Endothelial cell of umbilical vein (primary cell): ENCODE results near the gene DENND2C. TPM values are rescaled to one million over a fixed set of nuclear protein-coding genes. Genes with fewer than 3 reads are reported as not detected.

Experiments
- BruUV-seq: library from RNA; stranded (reverse); fragments of 400-500 nt; replicated peaks from 2 replicates; lab custom pipeline; 2021; lab: Mats Ljungman, UMichigan
- CTCF ChIA-PET: fragments of 300-600, 350-600 bp; sonication (Branson Sonifier 250); formaldehyde crosslinking; loops from one replicate; lab custom pipeline; 2021; ENCODE audit warnings: antibody characterized with exemption, inconsistent platforms; lab: Charles Lee
- POLR2A ChIA-PET: fragments of 300-600, 350-600 bp; sonication (Branson Sonifier 250); formaldehyde crosslinking; loops from one replicate; lab custom pipeline; 2021; ENCODE audit warnings: antibody characterized with exemption, inconsistent platforms; lab: Charles Lee
- DNase-seq: peaks from one replicate; pipeline ENCODE4 v3.0.0-alpha.2; 2011; ENCODE audit warnings: low read depth, low spot score
- FAIRE-seq: peaks from 2 replicates; lab custom pipeline; 2011; peaks lifted over from hg19 to GRCh38; lab: Jason Lieb, UNC
- H2AFZ ChIP-seq: 2 replicates; pipeline ENCODE4 v1.6.0; 2012; ENCODE audit warnings: low read depth, low read length, control low read depth, inconsistent platforms
- H3K27ac ChIP-seq: 2 replicates; pipeline ENCODE4 v1.5.1; 2011; ENCODE audit warnings: low read depth, mild to moderate bottlenecking, control low read depth, low read length, moderate library complexity; ENCODE audit not compliant: insufficient read depth
- H3K27me3 ChIP-seq, 2 experiments: 2 replicates each; pipeline versions ENCODE4 v1.6.0 to v1.6.1; 2011; ENCODE audit warnings: low read length in 2 of 2, mixed read lengths in 1 of 2; ENCODE audit not compliant: control insufficient read depth in 2 of 2, insufficient read depth in 2 of 2
- H3K36me3 ChIP-seq, 2 experiments: 2 replicates in 1 of 2; 3 replicates in 1 of 2; pipeline ENCODE4 v1.5.1; 2011; ENCODE audit warnings: low read length in 2 of 2, mild to moderate bottlenecking in 1 of 2, moderate library complexity in 1 of 2; ENCODE audit not compliant: control insufficient read depth in 2 of 2, insufficient read depth in 2 of 2; ENCODE audit errors: extremely low read depth in 1 of 2
- H3K4me1 ChIP-seq: 3 replicates; pipeline ENCODE4 v1.5.1; 2011; ENCODE audit warnings: mild to moderate bottlenecking, low read length; ENCODE audit not compliant: control insufficient read depth, insufficient read depth; ENCODE audit errors: extremely low read depth
- H3K4me2 ChIP-seq: 2 replicates; pipeline ENCODE4 v1.6.1; 2011; ENCODE audit warnings: low read length, control low read depth, mixed read lengths; ENCODE audit not compliant: insufficient read depth
- H3K4me3 ChIP-seq, 3 experiments: fragments of 200-600 bp in 1 of 3; sonication (generic), shearing (Covaris generic) in 1 of 3; replicated peaks in 1 of 3; 2 replicates each; pipeline ENCODE4 v1.5.1; 2011 to 2016; ENCODE audit warnings: control low read depth in 3 of 3, low read length in 3 of 3, mild to moderate bottlenecking in 2 of 3, inconsistent platforms in 1 of 3, low read depth in 1 of 3, moderate library complexity in 1 of 3; ENCODE audit not compliant: insufficient read depth in 1 of 3
- H3K79me2 ChIP-seq: 2 replicates; pipeline ENCODE4 v1.6.0; 2012; ENCODE audit warnings: low read length, inconsistent platforms; ENCODE audit not compliant: control insufficient read depth, insufficient read depth
- H3K9ac ChIP-seq: replicated peaks from 2 replicates; pipeline ENCODE3; 2011; ENCODE audit warnings: low read length, control low read depth; ENCODE audit not compliant: insufficient read depth; ENCODE audit errors: extremely low read depth
- H3K9me1 ChIP-seq: replicated peaks from 3 replicates; pipeline ENCODE4 v1.6.0; 2011; ENCODE audit warnings: mild to moderate bottlenecking, low read length; ENCODE audit not compliant: control insufficient read depth, insufficient read depth; ENCODE audit errors: extremely low read depth
- H3K9me3 ChIP-seq: replicated peaks from 2 replicates; pipeline ENCODE4 v1.5.1; 2012; ENCODE audit warnings: low read length, inconsistent platforms; ENCODE audit not compliant: control insufficient read depth, insufficient read depth
- H4K20me1 ChIP-seq: replicated peaks from 2 replicates; pipeline ENCODE3; 2011; ENCODE audit warnings: mild to moderate bottlenecking, low read length; ENCODE audit not compliant: control insufficient read depth, insufficient read depth; ENCODE audit errors: extremely low read depth
- CTCF ChIP-seq, 2 donors: IDR thresholded peaks; 1 replicate in 1 of 2; 2 replicates in 1 of 2; pipeline ENCODE4 v1.5.1; 2011; ENCODE audit warnings: low read length in 2 of 2, mild to moderate bottlenecking in 2 of 2, moderate library complexity in 2 of 2, control low read depth in 1 of 2, inconsistent platforms in 1 of 2, low read depth in 1 of 2; ENCODE audit not compliant: insufficient read depth in 1 of 2; ENCODE audit errors: extremely low read depth in 1 of 2
- EZH2 ChIP-seq: IDR thresholded peaks from 2 replicates; pipeline ENCODE4 v1.6.1; 2012; ENCODE audit warnings: borderline replicate concordance, low read depth, mild to moderate bottlenecking, moderate library complexity, low read length, inconsistent platforms; ENCODE audit not compliant: severe bottlenecking
- FOS ChIP-seq: IDR thresholded peaks from 2 replicates; pipeline ENCODE4 v1.6.1; 2011; ENCODE audit warnings: mild to moderate bottlenecking, low read length, moderate library complexity, borderline replicate concordance; ENCODE audit not compliant: insufficient read depth
- GATA2 ChIP-seq: IDR thresholded peaks from 2 replicates; pipeline ENCODE4 v1.7.0; 2011; ENCODE audit warnings: low read depth, mild to moderate bottlenecking, moderate library complexity, mixed read lengths, low read length; ENCODE audit not compliant: insufficient read length, insufficient read depth
- JUN ChIP-seq: IDR thresholded peaks from 2 replicates; pipeline ENCODE4 v1.6.1; 2011; ENCODE audit warnings: borderline replicate concordance, low read depth; ENCODE audit not compliant: insufficient read length, insufficient read depth
- MAX ChIP-seq: IDR thresholded peaks from 2 replicates; pipeline ENCODE4 v1.6.1; 2011; ENCODE audit not compliant: insufficient read depth, insufficient read length
- MYC ChIP-seq: IDR thresholded peaks from one replicate; pipeline ENCODE4 v1.6.1; 2011; ENCODE audit warnings: mild to moderate bottlenecking, low read depth, low read length
- POLR2A ChIP-seq: IDR thresholded peaks from 2 replicates; pipeline ENCODE4 v1.6.1; 2012; ENCODE audit warnings: low read depth, mild to moderate bottlenecking, control low read depth, low read length
- POLR2AphosphoS5 ChIP-seq: IDR thresholded peaks from 2 replicates; pipeline ENCODE4 v1.6.1; 2012; ENCODE audit warnings: low read depth, mild to moderate bottlenecking, control low read depth, low read length, moderate library complexity; ENCODE audit not compliant: insufficient read depth
- dilution Hi-C: fragments of 300-500 bp; cut with MboI; formaldehyde crosslinking; loops from one replicate; pipeline ENCODE4 v1.15.0; 2019; ENCODE audit warnings: low sequenced_read_pairs; ENCODE audit not compliant: extremely low pct_ligation_motif_present
- intact Hi-C: fragments of 100-400 bp; cut with micrococcal nuclease; formaldehyde crosslinking; loops from one replicate; pipeline ENCODE4 v1.10.0; 2022
- polyA plus RNA-seq, 4 experiments: library from polyadenylated mRNA; depleted of rRNA in 3 of 4; stranded (reverse) in 3 of 4; unstranded in 1 of 4; fragments of >200 nt; gene quantifications; 2 replicates each; pipeline versions ENCODE4 v1.2.1 to v1.2.3, GENCODE V29; 2011 to 2012; ENCODE audit warnings: missing spikeins in 1 of 4
- total RNA-seq: library from RNA; stranded (reverse); gene quantifications from 2 replicates; pipeline ENCODE4 v1.2.3, GENCODE V29; 2021

Gene DENND2C
- total and polyA plus RNA-seq, 2 donors (not counting 3 experiments of a cell fraction or from before 2014, with no cell fraction given) = 0.12 to 0.22 TPM

- Histone ChIP-seq H3K9ac (no peak overlapping the region), H4K20me1 (no peaks in the 10 kb centered on the region), H3K4me3 (no peak overlapping the region), H2AFZ (no peak overlapping the region), H3K27me3 (peaks cover 4 to 8% of the 10 kb centered on the region in 2 experiments), H3K9me1 (no peaks in the 10 kb centered on the region), H3K4me1 (no peaks in the 10 kb centered on the region), H3K36me3 (no peaks in the 10 kb centered on the region), H3K79me2 (no peaks in the 10 kb centered on the region), H3K9me3 (no peaks in the 10 kb centered on the region), H3K4me2 (no peak overlapping the region), H3K27ac (no peak overlapping the region)
- dilution Hi-C loops = no loop called here
- CTCF ChIA-PET = no interaction called here
- FAIRE-seq (no peak), DNase-seq (no peak)
- intact Hi-C loops = no loop called here
- TF ChIP-seq EZH2 (no peak), GATA2 (no peak), POLR2AphosphoS5 (no peak), JUN (no peak), CTCF (IDR thresholded peaks at IDR 0.05; ENCODE audit: extremely low read depth in 1 of 2, insufficient read depth in 1 of 2, low read depth in 1 of 2, low read length in 2 of 2) (no peak), FOS (no peak), POLR2A (no peak), MAX (no peak), MYC (no peak)
- BruUV-seq = no TSS peak
- POLR2A ChIA-PET = no interaction called here
Observed at GRCh38 chr1:114691061-114691460, 21.2 kb upstream of the DENND2C start.
